HCT116 (cell line): Measurements from ENCODE around the gene KAZN.

ENCODE experiments used
- EZH2 ChIP-seq: fragments of 200-600 bp; sonication (generic); IDR thresholded peaks from 2 replicates; pipeline ENCODE4 v1.6.1; 2017; ENCODE audit warnings: antibody characterized with exemption, mixed run types
- POLR2AphosphoS5 ChIP-seq: IDR thresholded peaks from 2 replicates; pipeline ENCODE4 v1.6.1; 2011; ENCODE audit warnings: mild to moderate bottlenecking, low read depth, low read length, moderate library complexity
- TF ChIP-seq, protein P1 (sequence below), 3 experiments: fragments of 200-600 bp in 1 of 3; sonication (generic) in 1 of 3; IDR thresholded peaks in 2 of 3; conservative IDR thresholded peaks in 1 of 3; 2 replicates each; pipeline ENCODE4 v1.5.1; 2012 to 2017; ENCODE audit warnings: low read depth in 2 of 3, low read length in 2 of 3, antibody characterized with exemption in 1 of 3, borderline replicate concordance in 1 of 3, control low read depth in 1 of 3, mild to moderate bottlenecking in 1 of 3, mixed read lengths in 1 of 3, mixed run types in 1 of 3, moderate library complexity in 1 of 3; ENCODE audit not compliant: insufficient read depth in 1 of 3

DNA sequence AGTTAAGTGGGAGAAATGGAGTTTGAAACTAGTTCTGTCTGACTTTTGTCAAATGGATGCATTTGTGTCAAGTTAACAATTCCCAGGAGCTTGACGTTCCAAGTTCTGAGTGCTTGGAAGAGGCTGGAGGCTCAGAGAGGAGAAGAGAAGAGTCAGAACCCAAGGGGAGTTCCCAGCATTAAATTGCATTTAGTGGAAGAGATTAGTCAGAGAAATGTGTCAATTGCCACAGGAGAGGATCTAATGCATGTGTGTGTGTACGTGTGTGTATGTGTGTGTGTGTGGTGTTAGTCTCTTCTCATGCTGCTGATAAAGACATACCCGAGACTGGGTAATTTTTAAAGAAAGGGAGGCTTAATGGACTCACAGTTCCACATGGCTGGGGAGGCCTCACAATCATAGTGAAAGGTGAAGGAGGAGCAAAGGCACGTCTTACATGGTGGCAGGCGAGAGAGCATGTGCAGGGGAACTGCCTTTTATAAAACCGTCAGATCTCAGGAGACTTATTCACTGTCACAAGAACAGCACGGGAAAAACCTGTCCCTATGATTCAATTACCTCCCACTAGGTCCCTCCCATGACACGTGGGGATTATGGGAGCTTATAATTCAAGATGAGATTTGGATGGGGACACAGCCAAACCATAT lies 453.5 kb downstream of the KAZN start:
- TF ChIP-seq POLR2AphosphoS5 (no peak), EZH2 (no peak)
- TF ChIP-seq, protein P1, sequence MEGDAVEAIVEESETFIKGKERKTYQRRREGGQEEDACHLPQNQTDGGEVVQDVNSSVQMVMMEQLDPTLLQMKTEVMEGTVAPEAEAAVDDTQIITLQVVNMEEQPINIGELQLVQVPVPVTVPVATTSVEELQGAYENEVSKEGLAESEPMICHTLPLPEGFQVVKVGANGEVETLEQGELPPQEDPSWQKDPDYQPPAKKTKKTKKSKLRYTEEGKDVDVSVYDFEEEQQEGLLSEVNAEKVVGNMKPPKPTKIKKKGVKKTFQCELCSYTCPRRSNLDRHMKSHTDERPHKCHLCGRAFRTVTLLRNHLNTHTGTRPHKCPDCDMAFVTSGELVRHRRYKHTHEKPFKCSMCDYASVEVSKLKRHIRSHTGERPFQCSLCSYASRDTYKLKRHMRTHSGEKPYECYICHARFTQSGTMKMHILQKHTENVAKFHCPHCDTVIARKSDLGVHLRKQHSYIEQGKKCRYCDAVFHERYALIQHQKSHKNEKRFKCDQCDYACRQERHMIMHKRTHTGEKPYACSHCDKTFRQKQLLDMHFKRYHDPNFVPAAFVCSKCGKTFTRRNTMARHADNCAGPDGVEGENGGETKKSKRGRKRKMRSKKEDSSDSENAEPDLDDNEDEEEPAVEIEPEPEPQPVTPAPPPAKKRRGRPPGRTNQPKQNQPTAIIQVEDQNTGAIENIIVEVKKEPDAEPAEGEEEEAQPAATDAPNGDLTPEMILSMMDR (IDR thresholded peaks at IDR 0.05 in 2 of 3, conservative IDR thresholded peaks at IDR 0.05 in 1 of 3; ENCODE audit: borderline replicate concordance in 1 of 3, insufficient read depth in 1 of 3, low read depth in 2 of 3, low read length in 2 of 3), result no peak
